ENCODE data around the gene GOLGA8F.
"Not testable (repeated sequence)": the region's sequence is repeated elsewhere in the genome, so short reads cannot be mapped to it uniquely, and the experiment has no call there.

The GOLGA8F gene, protein sequence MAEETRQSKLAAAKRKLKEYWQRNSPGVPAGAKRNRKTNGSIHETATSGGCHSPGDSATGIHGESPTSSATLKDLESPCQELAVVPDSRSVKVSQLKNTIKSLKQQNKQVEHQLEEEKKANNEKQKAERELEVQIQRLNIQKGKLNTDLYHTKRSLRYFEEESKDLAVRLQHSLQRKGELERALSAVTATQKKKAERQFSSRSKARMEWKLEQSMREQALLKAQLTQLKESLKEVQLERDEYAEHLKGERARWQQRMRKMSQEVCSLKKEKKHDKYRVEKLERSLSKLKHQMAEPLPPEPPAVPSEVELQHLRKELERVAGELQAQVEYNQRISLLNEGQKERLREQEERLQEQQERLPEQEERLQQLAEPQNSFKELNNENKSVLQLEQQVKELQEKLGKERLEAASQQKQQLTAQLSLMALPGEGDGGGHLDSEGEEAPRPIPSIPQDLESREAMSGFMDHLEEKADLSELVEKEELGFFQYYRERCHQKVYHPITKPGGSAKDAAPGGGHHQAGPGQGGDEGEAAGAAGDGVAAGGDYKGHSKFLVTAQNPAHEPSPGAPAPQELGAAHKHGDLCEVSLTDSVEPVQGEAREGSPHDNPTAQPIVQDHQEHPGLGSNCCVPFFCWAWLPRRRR

GRCh38 chr15:28378364-28378763, at the start of gene GOLGA8F:
TSS of gene GOLGA8F (plus strand) at chr15:28378664. CDS start at chr15:28378762, 98 bp downstream.
- not testable (repeated sequence) for DNase-seq (ENCODE audit: low read depth)

DNA sequence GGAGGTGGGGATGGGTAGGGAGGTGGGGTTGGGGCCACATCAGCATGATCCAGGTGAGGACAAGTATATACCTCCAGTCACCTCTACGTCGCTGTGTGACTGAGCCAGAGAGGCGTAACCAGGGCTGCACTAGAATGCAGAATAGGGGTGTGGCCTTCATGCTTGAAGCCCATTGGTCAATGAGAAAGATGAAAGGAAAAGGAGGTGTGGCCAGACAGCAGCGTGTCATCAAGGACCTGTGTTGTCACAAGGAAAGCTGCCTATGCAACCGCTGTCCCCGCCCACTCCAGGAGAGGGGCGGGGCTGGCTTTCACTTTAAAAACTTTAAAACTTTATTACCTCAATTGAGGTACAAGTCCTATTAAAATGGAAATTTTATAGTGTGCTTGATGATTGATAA, 20.5 kb upstream of the GOLGA8F start, which contains the start of gene GOLGA6L24:
GOLGA6L24 (minus strand) TSS at position 101 of the 400 bp plus-strand sequence; CDS start at position 40, 61 bp downstream.
- DNase-seq (ENCODE audit: low read depth), result not testable (repeated sequence)

DNA sequence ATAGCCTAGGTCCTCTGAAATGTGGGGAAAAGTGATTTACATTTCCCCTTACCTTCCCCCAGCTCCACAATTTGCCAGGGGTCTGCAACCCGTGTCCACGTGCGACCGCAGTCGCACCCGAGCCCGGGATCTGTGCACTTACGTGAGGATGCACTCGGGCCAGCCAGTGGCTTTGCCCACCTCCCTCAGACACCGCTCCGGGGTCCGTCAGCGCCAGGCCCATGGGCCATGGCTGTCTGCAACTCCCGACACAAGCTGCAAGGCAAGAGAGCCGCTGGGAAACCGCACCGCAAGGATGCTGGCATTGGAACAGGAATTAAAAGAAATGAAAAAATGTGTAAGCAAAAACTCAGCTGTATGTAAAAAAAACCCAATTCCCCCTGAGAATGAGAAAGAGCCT, 13.0 kb upstream of the GOLGA8F start:
- DNase-seq (ENCODE audit: low read depth), result not testable (repeated sequence)

DNA sequence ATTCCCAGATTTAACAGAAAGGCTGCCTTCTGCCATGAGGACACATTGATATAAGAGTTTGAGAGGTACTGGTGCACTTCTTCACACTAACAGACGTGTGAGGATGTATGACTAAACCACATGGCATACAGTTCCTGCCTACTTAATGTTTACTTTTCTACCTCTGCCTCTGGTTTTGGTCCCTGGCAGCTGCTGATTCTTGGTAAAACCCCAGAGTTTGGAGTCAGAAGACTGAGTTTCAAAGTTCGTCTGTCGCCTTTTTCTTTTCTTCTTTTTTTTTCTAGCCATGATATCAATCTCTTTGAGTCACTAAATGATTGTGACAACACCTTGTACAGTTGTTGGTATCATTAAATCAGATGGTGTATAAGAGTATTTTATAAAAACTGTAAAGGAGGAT, 1.6 kb downstream of the GOLGA8F start:
- not testable (repeated sequence) for DNase-seq (ENCODE audit: low read depth)

- not testable (repeated sequence) for DNase-seq (ENCODE audit: low read depth)
Observed at GRCh38 chr15:28396022-28396421, 17.6 kb downstream of the GOLGA8F start.

- not testable (repeated sequence) for DNase-seq (ENCODE audit: low read depth)
Observed at GRCh38 chr15:28402774-28403435, 24.4 kb downstream of the GOLGA8F start.

- not testable (repeated sequence) for DNase-seq (ENCODE audit: low read depth)
Observed at GRCh38 chr15:28420470-28420869, 42.0 kb downstream of the GOLGA8F start.

- not testable (repeated sequence) for DNase-seq (ENCODE audit: low read depth)
Observed at GRCh38 chr15:28435594-28435993, 57.1 kb downstream of the GOLGA8F start.
